K562 (cell line): Measurements from ENCODE around the gene ZDHHC22.

Experiments
- BRD4 ChIP-seq: fragments of 200-600 bp; sonication (generic); IDR thresholded peaks from 2 replicates; pipeline ENCODE4 v1.6.1; 2017; ENCODE audit warnings: inconsistent platforms
- CBX3 ChIP-seq, 2 experiments: IDR thresholded peaks; 1 replicate in 1 of 2; 2 replicates in 1 of 2; pipeline ENCODE4 v1.6.1; 2012; ENCODE audit warnings: inconsistent platforms in 2 of 2, low read length in 2 of 2, borderline replicate concordance in 1 of 2, control low read depth in 1 of 2
- NFIC ChIP-seq: fragments of 450-650 bp; IDR thresholded peaks from 2 replicates; pipeline ENCODE4 v1.6.1; 2017; ENCODE audit warnings: mild to moderate bottlenecking, inconsistent platforms
- TF ChIP-seq, protein P1 (sequence below): sonication (generic); formaldehyde crosslinking; IDR thresholded peaks from 2 replicates; pipeline ENCODE4 v1.4.0; 2020; ENCODE audit warnings: mild to moderate bottlenecking, missing genetic modification reagents
- TF ChIP-seq, protein P2 (sequence below): sonication (generic); formaldehyde crosslinking; IDR thresholded peaks from 2 replicates; pipeline ENCODE4 v1.8.1; 2023; ENCODE audit warnings: mild to moderate bottlenecking, missing genetic modification reagents
- TF ChIP-seq, protein P3 (sequence below): sonication (generic); formaldehyde crosslinking; IDR thresholded peaks from 2 replicates; pipeline ENCODE4 v1.8.1; 2023; ENCODE audit warnings: mild to moderate bottlenecking, missing genetic modification reagents
- TF ChIP-seq, protein P4 (sequence below), 3 experiments: IDR thresholded peaks in 2 of 3; conservative IDR thresholded peaks in 1 of 3; 2 replicates each; pipeline ENCODE4 v1.5.1; 2011 to 2012; ENCODE audit warnings: low read length in 3 of 3, mild to moderate bottlenecking in 3 of 3, control low read depth in 2 of 3, improper control_type of control experiment in 1 of 3, inconsistent platforms in 1 of 3, low read depth in 1 of 3, mixed read lengths in 1 of 3, moderate library complexity in 1 of 3; ENCODE audit not compliant: insufficient read depth in 2 of 3
- TF ChIP-seq, protein P5 (sequence below): fragments of 250-450 bp; sonication (Bioruptor Pico); IDR thresholded peaks from 2 replicates; pipeline ENCODE4 v1.5.0; 2021; ENCODE audit warnings: mild to moderate bottlenecking, moderate library complexity

DNA sequence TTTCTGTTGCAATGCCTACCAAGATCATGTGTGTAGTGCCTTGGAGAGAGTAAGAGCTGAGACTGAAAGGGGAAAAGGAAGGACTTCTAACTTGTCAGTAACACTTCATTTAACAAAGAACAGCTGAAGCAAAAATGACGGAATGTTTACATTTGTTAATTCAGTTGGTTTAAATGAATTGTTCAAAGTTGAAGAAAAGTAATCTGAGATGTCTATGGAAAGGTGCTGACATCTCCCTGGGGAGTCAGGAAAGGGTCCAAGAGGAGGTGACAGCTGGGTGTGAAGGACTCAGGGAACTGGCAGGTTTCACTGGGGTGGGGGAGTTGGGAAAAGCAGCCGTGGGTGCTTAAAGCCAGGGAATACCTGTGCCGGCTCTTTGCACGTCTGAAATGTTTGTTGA, 47.9 kb upstream of the ZDHHC22 start:
- TF ChIP-seq, protein P1, sequence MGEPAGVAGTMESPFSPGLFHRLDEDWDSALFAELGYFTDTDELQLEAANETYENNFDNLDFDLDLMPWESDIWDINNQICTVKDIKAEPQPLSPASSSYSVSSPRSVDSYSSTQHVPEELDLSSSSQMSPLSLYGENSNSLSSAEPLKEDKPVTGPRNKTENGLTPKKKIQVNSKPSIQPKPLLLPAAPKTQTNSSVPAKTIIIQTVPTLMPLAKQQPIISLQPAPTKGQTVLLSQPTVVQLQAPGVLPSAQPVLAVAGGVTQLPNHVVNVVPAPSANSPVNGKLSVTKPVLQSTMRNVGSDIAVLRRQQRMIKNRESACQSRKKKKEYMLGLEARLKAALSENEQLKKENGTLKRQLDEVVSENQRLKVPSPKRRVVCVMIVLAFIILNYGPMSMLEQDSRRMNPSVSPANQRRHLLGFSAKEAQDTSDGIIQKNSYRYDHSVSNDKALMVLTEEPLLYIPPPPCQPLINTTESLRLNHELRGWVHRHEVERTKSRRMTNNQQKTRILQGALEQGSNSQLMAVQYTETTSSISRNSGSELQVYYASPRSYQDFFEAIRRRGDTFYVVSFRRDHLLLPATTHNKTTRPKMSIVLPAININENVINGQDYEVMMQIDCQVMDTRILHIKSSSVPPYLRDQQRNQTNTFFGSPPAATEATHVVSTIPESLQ = no peak
- TF ChIP-seq, protein P2, sequence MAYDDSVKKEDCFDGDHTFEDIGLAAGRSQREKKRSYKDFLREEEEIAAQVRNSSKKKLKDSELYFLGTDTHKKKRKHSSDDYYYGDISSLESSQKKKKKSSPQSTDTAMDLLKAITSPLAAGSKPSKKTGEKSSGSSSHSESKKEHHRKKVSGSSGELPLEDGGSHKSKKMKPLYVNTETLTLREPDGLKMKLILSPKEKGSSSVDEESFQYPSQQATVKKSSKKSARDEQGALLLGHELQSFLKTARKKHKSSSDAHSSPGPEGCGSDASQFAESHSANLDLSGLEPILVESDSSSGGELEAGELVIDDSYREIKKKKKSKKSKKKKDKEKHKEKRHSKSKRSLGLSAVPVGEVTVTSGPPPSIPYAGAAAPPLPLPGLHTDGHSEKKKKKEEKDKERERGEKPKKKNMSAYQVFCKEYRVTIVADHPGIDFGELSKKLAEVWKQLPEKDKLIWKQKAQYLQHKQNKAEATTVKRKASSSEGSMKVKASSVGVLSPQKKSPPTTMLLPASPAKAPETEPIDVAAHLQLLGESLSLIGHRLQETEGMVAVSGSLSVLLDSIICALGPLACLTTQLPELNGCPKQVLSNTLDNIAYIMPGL (CRISPR knock-in tag) = no peak
- TF ChIP-seq, protein P3, sequence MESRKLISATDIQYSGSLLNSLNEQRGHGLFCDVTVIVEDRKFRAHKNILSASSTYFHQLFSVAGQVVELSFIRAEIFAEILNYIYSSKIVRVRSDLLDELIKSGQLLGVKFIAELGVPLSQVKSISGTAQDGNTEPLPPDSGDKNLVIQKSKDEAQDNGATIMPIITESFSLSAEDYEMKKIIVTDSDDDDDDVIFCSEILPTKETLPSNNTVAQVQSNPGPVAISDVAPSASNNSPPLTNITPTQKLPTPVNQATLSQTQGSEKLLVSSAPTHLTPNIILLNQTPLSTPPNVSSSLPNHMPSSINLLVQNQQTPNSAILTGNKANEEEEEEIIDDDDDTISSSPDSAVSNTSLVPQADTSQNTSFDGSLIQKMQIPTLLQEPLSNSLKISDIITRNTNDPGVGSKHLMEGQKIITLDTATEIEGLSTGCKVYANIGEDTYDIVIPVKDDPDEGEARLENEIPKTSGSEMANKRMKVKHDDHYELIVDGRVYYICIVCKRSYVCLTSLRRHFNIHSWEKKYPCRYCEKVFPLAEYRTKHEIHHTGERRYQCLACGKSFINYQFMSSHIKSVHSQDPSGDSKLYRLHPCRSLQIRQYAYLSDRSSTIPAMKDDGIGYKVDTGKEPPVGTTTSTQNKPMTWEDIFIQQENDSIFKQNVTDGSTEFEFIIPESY (CRISPR knock-in tag) = no peak
- TF ChIP-seq, protein P4, sequence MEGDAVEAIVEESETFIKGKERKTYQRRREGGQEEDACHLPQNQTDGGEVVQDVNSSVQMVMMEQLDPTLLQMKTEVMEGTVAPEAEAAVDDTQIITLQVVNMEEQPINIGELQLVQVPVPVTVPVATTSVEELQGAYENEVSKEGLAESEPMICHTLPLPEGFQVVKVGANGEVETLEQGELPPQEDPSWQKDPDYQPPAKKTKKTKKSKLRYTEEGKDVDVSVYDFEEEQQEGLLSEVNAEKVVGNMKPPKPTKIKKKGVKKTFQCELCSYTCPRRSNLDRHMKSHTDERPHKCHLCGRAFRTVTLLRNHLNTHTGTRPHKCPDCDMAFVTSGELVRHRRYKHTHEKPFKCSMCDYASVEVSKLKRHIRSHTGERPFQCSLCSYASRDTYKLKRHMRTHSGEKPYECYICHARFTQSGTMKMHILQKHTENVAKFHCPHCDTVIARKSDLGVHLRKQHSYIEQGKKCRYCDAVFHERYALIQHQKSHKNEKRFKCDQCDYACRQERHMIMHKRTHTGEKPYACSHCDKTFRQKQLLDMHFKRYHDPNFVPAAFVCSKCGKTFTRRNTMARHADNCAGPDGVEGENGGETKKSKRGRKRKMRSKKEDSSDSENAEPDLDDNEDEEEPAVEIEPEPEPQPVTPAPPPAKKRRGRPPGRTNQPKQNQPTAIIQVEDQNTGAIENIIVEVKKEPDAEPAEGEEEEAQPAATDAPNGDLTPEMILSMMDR (IDR thresholded peaks at IDR 0.05 in 2 of 3, conservative IDR thresholded peaks at IDR 0.05 in 1 of 3; ENCODE audit: insufficient read depth in 2 of 3, low read depth in 1 of 3, low read length in 3 of 3) = no peak
- TF ChIP-seq BRD4 (no peak), CBX3 (IDR thresholded peaks at IDR 0.05; ENCODE audit: borderline replicate concordance in 1 of 2, low read length in 2 of 2) (no peak), NFIC (no peak)
- TF ChIP-seq, protein P5, sequence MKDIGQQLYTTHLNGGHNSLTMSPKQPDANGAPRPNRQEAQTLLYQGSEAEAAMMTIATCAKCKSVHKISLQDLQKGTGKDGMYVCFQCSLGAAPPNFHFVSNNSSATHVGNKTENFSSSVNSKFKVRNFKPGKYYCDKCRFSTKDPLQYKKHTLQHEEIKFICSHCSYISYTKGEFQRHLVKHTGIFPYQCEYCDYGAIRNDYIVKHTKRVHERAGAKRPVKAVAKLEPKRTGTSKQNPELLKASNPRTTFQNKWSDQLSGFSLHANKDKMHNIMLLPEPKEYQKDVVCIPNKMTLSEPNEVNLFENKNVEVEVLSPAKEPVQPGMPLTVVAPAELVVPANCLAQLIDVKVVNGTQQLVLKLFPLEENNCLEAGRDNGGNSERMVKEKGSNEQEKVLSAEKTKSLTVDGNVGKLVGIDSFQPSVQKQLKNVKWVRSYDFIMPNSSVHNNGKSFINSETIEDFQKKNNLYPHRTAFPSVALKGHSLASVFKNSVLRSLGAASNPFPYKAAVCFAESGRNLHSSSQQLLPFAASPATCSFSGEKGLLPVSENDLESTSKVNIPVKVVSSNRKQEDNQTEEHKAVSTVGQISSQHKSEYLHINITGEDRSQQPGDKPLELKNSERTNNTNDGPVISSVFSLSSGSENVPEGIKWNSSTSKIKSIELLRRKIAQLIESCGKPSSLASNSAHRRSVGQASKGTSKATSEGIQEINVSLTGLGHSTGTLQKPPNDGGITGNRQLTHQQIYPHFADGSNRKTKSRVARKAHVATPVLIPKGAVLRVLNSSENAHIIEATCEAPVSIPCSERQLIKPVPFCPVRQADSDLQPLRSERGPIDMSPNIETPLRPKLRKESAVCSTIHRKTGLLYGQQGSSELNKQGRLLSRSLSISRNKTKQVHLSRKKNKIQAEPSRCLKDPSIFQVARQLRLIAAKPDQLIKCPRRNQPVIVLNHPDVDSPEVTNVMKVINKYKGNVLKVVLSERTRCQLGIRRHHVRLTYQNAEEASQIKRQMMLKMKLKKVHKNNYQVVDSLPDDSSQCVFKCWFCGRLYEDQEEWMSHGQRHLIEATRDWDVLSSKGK = no peak
